Jurkat, Clone E6-1 (cell line): ENCODE measurements around the gene ITPR1.

Experiments
- DNase-seq: peaks from one replicate; pipeline ENCODE4 v3.0.0-alpha.2; 2011; ENCODE audit warnings: low read depth, low spot score
- H3K4me3 ChIP-seq: 2 replicates; pipeline ENCODE4 v1.5.1; 2011; ENCODE audit warnings: mild to moderate bottlenecking, low read length, control low read depth, moderate library complexity

Gene ITPR1

DNA sequence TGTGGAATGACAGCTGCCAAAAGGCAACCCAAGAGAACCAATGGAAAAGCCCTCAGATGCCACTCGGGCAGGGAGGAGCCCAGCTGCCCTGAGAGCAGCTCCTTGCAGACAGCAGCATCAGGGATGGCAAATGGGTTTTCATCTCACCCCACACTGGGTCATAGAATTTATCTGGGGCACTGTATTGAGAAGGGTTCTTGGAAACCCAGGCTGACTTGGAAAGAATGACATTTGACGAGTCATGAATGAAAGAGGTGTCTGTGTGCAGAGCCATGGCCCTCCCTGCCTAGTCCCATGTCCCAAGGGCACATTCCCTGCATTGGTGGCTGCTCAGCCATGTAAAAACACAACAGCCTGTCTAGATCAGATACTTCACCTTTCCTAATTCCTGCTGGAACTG is 328.2 kb downstream of the ITPR1 start:
- H3K4me3 ChIP-seq = no peak overlapping the region

DNA sequence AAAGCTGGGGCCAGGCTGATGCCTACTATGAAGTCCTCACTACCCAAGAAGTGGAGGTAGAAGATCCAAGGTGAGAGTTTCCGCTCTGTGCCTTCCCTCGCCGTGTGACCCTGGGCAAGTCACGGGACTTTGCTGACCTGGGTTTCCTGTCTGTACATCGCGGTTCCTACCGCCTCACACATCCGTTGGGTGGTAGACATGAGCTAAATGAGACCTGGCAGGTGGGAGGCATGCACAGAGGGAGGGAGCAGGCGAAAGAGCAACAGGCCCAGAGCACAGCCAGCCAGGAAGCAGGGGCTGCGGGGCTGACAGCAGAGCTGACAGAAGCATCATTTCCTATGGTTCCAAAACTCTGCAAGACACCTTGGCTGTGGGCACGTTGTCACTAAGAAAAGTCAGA is 328.8 kb downstream of the ITPR1 start:
- H3K4me3 ChIP-seq = peak overlapping the region; percentile 12
- DNase-seq = peak; percentile 97

More for the DNA sequence above, 328.2 kb downstream of the ITPR1 start:
- DNase-seq = no peak

DNA sequence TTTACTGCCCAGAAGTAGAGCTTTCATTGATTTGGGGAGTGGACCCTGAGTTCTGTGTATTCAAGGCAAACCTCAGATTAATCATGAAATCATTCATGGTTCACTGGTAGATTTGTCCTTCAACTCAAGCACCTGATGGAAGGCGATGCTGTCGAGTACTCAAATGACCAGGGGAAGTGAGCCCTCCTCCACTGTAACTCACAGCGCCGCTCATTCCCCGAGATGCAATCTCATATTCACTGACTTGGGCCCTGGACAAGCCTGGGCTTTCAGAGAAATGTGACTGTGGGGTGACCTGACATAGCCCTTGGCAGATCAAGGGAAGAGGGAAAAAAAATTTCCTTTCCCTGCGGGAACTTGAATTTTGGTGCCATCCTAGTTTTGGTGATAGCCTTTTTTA is 329.4 kb downstream of the ITPR1 start:
- DNase-seq = no peak
- H3K4me3 ChIP-seq = no peak overlapping the region; the same call in 1 of the 2 replicates

DNA sequence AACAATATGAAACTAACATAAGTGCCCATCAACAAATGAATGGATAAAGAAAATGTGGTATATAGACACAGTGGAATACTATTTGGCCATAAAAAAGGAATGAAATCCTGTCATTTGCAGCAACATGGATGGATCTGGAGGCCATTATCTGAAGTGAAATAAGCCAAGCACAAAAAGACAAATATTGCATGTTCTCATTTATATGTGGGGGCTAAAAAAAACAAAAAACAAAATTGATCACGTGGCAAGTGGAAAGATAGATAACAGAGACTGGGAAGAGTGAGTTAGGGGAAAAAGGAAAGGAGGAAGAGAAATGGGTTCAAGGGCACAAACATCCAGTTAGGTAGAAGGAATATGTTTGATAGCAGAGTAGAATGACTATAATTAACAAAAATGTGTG is 330.2 kb downstream of the ITPR1 start:
- H3K4me3 ChIP-seq = no peak overlapping the region
- DNase-seq = no peak

DNA sequence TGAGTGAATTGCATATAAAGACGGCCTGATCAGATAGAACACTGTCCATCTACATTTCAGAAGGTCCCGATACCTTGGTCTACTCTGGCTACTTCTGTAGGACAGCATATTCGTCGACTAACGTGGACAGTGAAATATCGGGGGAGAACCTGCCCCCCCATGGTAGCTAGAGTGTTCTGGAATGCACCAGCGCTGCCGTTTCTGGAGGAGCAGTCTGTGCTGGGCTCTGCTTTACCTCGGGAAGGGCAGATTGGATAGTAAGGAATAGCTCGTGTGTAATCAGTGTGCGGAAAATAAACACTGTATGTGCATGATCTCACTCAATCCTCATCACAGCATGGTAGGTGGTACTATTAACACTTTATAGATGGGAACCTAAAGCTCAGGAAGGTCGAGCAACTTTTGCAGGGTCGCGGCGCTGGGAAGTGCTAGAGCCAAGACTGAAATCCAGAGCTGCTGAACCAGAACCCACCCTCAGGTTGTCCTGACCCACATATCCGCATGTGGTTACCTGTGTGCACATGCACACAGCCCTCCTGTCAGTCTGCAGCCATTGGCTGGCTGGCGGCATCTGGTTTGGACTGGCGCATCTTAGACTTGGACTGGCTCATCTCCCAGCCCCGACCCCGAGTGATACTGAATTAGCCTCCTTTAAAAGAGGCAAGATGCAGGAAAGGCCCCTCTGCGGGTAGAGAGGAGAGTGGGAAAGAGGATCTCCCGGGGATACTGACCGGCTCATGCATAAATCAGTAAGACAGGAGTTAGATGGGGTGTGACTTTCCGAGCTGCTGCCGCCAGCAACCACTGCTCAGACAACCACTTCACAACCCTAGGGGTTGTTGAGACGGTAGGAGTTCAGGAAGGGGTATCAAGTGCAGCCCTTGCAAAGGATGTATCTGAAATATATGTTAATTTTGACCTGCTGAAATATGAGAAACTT is 331.1 kb downstream of the ITPR1 start:
- no peak for DNase-seq
- H3K4me3 ChIP-seq = no peak overlapping the region

DNA sequence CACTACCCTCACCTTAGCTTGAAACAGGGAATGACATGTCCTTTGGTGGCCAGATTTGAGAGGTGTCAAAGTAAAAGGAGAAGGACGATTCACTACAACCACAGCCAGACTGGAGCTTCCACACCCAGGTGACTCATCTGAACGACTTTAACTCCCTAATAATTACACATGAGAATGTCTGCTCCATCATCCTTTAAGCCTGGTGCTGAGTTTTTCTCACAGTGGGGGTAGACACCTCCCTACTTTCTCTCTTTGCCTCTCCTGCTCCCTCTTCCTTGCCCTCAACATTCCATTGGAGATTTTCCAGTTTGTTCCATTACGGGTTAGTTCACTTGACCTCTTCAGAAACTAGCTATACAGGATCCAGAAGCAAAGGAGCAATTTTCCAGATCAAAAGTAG is 331.8 kb downstream of the ITPR1 start:
- DNase-seq = no peak
- no peak overlapping the region for H3K4me3 ChIP-seq

DNA sequence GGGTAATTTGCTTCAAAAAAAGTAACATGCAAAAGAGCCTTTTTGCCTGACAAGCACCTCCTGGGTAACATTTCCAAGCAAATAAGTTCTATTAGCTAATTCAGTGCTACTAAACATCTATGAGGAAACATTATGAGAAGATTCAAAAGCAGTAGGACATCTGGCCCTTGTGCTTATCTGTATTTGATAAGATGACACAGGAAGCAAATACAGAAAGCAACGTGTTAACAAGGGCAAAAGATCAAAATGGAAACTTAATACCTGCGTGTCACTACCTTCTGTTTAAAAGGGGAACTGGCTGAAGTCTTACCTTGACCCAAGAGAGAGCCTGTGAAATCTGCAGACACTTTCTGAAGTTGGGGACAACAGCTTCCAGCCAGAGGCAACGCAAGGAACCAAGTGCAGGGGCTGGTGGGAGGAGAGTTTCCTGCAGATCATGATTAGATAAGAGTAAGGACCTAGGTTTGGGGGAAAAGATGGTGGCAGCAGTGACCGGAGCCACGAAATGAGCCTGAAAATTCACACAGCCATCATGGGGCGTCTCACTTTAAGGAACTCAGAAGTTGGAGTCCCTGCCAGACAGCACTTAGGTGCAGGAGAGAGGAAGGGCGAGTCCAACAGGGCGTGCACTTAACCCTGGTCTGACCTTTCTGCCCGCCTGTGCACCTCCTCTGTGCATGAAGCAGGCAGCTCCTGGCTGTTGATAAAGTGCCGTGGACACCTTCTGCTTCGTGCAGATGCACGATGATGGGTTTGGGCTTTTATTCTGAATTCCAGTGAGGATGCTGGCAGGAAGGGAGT is 332.5 kb downstream of the ITPR1 start:
- DNase-seq = no peak

DNA sequence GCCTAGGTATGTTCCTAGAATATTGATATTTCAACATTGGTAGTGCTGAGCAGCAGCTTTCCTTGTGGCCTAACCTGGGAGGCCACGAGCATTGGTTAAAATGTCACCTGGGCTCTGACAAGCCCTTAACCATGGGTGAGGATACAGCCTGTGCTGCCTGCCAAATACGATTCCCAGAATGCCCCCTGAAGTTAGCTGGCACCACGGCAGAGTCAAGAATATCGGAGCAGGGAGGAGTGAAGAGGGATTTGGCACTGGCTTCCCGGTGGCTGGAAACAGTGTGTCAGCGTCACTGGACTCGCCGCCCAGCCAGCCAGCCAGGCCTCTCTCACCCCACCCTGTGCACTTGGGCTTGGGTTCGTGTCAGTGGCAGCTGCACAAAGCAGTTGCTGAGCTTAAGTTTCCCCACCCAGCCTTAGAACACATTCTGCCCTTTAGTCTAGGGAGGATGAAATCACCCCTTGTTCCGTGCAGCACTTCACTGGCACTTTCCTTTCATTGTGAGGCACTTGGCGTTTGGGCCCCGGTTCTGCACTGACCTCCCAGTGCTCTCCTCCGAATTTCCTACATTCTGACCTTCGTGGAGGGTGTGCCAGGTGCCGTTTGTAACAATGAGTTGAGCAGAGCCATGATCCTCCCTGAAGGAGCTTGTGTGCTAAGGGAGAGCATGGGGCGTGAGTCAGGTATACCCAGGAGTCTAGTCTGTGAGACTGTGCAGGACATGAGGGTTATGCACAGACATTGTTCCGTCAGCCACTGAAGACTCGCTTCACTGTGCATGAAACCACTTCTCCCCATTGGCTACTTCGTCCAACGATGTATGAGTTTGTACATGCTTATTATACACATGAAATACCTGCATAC is 333.3 kb downstream of the ITPR1 start:
- DNase-seq = no peak
- H3K4me3 ChIP-seq = no peak overlapping the region

More for the DNA sequence above, 332.5 kb downstream of the ITPR1 start:
- no peak overlapping the region for H3K4me3 ChIP-seq

DNA sequence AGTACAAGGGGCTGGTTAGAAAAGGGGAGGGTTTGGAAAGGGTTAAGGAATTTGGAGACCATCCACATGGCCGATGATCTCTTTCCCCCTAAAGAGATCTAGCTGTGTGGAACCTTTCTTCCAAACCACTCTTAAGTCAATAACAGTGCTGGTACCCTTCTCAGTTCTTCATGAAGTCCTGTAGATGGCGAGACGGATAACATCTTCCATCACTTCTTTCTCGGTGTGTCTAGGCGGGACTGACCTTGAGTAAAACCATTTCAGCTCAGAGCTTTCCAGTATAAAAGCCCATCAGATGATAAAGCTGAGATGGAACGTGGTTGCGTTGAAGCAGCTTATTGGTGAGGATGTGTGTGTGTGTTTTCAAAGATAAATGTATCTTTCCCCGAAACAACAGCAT is 334.6 kb downstream of the ITPR1 start:
- peak; percentile 36 for DNase-seq
- no peak overlapping the region for H3K4me3 ChIP-seq

DNA sequence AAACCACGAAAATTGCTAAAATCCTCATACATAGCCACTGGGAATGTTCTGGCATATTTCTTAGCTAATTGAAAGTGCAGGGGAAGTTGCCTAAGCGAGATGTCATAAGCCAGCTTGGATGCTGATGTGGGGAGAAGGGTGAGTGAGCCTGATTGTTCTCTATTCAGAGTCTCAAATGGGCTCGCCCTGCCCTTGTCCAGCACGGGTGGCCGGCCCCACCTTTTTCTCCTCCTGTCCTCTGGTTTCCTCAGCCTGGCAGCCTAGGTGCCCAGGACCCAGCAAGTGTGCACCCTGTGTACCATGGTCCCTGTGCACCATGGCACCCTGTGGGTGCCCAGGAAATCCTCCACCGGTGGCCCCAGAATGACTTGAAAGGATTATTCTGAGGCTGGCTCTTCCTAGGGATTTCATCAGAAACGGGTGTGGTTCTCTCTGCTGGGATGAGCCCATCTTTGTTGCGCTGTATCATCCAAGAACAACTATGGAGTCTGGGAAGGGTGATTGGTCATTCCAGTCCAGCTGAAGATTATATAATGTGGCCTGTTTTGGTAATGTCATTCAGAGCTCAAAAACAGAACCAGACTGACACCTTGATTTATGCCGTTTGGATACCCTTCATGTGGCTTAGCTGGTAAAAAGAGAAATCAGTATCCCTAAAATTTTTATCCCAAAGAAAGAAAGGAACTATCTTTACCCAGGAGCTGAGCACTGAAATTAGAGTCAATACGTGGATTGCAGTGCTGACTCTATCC is 335.3 kb downstream of the ITPR1 start:
- no peak overlapping the region for H3K4me3 ChIP-seq
- DNase-seq = no peak

DNA sequence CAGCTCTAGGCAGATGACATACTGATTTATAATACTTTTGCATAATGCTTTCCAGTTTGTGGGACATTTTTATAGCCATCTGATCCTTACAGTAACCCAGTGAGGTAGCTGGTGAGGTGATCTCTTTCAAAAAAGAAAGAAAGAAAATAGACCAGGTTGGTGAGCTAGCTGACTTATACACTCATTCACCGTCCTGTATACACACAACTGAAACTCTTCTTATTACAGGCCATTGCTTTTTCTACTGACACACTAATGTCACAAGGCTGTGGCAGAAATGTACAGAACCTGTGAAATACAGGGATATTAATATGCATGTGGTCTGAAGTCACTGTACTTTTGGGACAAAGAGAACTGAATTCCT is 335.9 kb downstream of the ITPR1 start:
- H3K4me3 ChIP-seq = no peak overlapping the region
- no peak for DNase-seq

DNA sequence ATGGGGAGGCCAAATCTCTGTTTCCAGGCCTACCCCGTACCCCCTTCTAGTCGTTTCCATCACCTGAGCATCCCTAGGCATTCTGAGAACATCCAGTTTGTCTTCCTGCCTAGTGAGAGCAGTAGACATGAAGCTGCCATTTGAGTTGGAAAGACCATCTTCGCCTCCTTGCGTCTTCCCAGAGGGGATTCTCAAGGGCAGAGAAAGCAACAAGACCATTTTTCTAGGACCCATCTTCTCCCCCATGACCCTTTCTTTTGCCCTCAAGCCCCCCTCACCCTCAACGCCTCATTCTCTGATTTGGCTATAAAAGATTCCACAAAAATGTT is 337.4 kb downstream of the ITPR1 start:
- peak overlapping the region; percentile 54 for H3K4me3 ChIP-seq
- DNase-seq = no peak

DNA sequence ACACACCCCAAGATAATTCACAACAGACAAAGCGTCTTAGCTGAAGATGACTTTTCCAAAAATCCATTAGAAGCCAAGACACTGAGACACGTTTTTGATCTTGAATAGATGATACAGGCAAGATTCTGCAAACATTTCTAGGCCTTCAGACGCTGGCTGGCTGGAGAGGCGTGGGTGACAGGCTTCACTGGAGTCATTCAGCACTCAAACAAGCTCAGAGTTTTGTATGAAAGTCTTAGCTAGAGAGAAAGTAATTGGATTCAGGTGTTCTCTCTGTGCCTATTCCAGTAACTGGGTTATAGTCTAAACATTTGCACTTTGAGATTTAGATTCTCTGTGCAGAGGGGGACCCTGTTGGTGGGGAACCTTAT is 338.4 kb downstream of the ITPR1 start:
- DNase-seq = no peak
- peak overlapping the region; percentile 54 for H3K4me3 ChIP-seq

DNA sequence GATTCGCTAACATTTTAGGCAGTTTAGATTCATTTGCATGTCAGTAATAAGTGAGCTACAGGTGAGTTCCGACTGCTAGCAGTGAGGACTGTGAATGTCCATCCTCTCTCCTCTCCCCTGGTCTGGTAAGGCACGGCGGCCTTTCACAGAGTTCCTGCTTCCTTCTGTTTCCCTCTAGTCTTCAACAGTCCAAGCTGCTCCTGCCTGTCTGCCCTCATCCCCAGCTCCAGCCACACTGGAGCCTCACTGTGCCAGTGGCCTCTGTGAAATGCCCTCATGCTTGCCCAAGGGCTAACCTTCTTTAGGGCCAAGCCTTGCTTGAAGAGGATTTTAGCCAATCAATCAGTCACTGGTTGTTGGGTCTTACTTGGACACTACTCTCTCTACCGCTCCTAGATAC is 340.3 kb downstream of the ITPR1 start:
- no peak overlapping the region for H3K4me3 ChIP-seq
- DNase-seq = no peak

DNA sequence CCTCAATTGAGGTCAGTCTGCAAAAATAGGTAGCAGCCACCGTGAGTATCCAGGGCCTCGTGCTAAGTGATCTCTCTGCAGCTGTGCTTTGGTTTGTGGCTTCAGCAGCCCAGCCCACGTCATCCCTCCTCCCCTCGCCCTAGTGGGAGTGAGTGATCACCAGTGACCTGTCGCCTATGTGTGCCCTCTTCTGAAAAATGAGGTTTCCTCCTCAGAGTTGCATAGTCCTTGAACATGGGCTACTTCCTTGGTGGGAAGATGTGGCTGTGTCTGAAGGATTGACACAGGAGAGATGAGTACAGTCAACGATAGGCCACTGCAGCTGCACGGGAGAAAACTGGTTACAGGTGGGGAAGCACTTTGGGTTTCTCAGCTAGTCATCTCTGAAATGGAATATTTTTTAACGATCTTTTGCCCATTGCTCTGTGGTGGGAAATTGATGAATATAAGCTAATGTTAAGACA is 341.3 kb downstream of the ITPR1 start:
- DNase-seq = peak; percentile 77
- peak overlapping the region; percentile 4; the same call in 1 of the 2 replicates for H3K4me3 ChIP-seq

DNA sequence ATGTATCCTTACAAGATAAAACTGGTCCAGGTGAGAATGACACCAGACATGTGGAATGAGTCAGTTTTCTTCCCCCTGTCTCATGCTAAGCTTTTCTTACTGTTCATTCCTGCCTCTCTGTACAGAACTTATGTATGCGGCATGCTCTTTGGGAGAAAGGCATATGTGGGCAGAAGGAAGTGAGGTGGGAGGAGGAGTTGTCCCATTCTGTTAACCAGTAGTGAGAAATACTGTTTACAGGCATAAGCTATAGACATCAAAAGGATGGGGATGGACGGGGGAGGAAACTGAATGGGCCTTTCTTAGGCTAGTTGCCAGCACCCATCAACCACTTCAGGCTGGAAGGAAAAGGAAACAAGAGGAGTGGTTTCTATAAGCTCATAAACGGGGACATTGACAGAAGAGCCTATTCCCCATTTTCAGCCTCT is 342.5 kb downstream of the ITPR1 start:
- peak; percentile 68 for DNase-seq
- H3K4me3 ChIP-seq = no peak overlapping the region; the same call in 1 of the 2 replicates

DNA sequence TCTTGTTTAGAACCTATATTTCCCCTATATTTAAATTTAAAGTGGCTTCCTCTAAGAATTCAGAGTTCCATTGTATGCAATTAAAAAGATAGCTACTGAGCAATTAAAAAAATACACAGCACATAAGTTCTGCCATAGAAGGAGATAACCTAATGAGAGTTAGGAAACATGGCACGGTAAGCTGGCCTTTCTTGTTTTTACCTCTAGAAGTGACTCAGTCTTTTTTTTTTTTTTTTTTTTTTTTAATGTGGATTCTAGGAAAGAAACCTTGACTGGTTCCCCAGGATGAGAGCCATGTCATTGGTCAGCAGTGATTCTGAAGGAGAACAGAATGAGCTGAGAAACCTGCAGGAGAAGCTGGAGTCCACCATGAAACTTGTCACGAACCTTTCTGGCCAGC is 343.4 kb downstream of the ITPR1 start:
- H3K4me3 ChIP-seq = no peak overlapping the region
- no peak for DNase-seq

DNA sequence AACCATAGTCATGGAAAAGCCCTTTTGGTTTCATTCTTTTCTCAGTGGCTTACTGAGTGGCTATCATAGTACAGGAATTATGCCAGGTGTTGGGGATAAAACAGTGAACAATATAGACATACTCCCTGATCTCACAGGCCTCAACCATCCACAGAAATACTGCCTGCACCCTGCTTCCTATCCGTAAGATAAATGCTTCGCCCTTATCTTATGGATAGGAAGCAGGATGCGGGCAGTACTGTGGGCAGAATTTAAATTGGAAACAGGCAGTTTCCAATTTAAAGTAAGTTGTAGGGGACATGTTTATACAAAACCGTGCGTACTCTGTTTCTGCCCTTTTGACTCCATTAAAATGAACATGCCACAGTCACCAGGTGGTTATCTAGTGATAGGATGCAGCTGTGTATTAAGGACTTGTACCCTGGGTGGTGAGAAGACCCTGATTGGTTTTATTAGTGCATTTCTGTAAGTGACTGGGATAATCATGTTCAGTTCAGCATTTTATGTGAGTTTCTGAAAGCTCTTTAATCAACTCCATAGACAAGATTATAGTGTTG is 344.3 kb downstream of the ITPR1 start:
- H3K4me3 ChIP-seq = no peak overlapping the region
- peak; percentile 76 for DNase-seq
